ENCODE measurements around the gene NELL1. TPM values are rescaled to one million over a fixed set of nuclear protein-coding genes. Genes with fewer than 3 reads are reported as not detected.

NELL1 gene
- total RNA-seq, 6 experiments from 2014 or later, result not detected

- H3K27ac ChIP-seq, result no peak overlapping the region
- H3K9me3 ChIP-seq, result no peaks in the 10 kb centered on the region
- H3K36me3 ChIP-seq, result no peaks in the 10 kb centered on the region
- TF ChIP-seq CTCF (IDR thresholded peaks at IDR 0.05), result no peak
- no peak for TF ChIP-seq POLR2A (IDR thresholded peaks at IDR 0.05)
- DNase-seq, result no peak
- WGBS (ENCODE audit: insufficient coverage, low coverage, low lambda C conversion rate, missing lambda C conversion rate), result 78% methylated on average over 4 of the region's 4 CpGs
- ATAC-seq, result no peak
- H3K27me3 ChIP-seq, result no peaks in the 10 kb centered on the region
- intact Hi-C loops (cut with DNase I), result no loop called here
- no peak overlapping the region for H3K4me3 ChIP-seq
- H3K4me1 ChIP-seq, result no peaks in the 10 kb centered on the region
Observed at GRCh38 chr11:21484039-21484438, 814.7 kb downstream of the NELL1 start.

DNA sequence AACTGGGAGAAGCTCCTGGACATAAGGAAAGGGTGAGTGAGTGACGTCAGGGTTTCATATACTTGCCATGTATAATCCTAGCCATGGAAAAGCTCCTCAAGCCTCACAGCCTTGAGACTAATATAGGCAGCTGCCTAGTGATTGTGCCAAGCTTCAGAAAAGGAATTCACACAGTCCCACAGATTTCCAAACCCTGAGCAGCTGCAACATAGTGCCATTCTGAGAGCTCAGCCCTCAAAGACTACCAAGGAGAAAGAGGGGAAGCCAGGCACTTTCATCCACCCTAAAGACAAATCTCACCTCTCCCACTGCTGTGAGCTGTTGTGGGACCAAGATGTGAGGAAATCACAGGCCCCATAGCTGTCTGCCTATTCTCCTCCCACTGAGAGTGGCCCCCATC lies 815.6 kb downstream of the NELL1 start:
- no peak for TF ChIP-seq POLR2A (IDR thresholded peaks at IDR 0.05)
- intact Hi-C loops (cut with DNase I), result no loop called here
- no peak overlapping the region for H3K27ac ChIP-seq

DNA sequence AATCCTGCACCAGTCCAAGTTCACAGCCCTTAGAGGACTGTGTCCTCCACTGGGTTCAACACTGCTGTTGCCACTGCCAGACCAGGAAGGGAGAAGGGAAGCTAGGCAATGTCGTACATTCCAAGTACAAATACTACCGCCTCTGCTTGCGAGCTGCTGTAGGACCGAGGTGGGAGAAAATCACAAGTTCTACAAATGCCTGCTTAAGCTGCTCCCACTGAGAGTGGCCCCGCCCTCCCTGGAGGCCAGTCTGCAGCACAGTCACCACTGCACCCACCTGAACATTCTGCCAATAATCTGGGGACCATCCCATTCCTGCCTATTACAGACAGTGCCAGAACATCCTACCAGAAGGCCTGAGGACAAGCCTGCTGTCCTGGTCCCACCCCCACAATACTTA lies 816.0 kb downstream of the NELL1 start:
- no peaks in the 10 kb centered on the region for H3K9me3 ChIP-seq
- no peak overlapping the region for H3K27ac ChIP-seq
- no peak for DNase-seq
- H3K4me1 ChIP-seq, result no peaks in the 10 kb centered on the region
- ATAC-seq, result no peak
- WGBS (ENCODE audit: insufficient coverage, low coverage, low lambda C conversion rate, missing lambda C conversion rate), result 82% methylated on average over 4 of the region's 5 CpGs
- no peak overlapping the region for H3K4me3 ChIP-seq
- no peaks in the 10 kb centered on the region for H3K27me3 ChIP-seq
- H3K36me3 ChIP-seq, result no peaks in the 10 kb centered on the region
- intact Hi-C loops (cut with DNase I), result no loop called here
- TF ChIP-seq POLR2A (IDR thresholded peaks at IDR 0.05), result no peak
- TF ChIP-seq CTCF (IDR thresholded peaks at IDR 0.05), result no peak

More for the DNA sequence above, 815.6 kb downstream of the NELL1 start:
- 27% methylated on average over 1 of the region's 1 CpG for WGBS (ENCODE audit: insufficient coverage, low coverage, low lambda C conversion rate, missing lambda C conversion rate)
- no peaks in the 10 kb centered on the region for H3K27me3 ChIP-seq
- ATAC-seq (no peak), DNase-seq (no peak)
- no peak overlapping the region for H3K4me3 ChIP-seq
- no peaks in the 10 kb centered on the region for H3K9me3 ChIP-seq
- no peaks in the 10 kb centered on the region for H3K4me1 ChIP-seq
- H3K36me3 ChIP-seq, result no peaks in the 10 kb centered on the region

DNA sequence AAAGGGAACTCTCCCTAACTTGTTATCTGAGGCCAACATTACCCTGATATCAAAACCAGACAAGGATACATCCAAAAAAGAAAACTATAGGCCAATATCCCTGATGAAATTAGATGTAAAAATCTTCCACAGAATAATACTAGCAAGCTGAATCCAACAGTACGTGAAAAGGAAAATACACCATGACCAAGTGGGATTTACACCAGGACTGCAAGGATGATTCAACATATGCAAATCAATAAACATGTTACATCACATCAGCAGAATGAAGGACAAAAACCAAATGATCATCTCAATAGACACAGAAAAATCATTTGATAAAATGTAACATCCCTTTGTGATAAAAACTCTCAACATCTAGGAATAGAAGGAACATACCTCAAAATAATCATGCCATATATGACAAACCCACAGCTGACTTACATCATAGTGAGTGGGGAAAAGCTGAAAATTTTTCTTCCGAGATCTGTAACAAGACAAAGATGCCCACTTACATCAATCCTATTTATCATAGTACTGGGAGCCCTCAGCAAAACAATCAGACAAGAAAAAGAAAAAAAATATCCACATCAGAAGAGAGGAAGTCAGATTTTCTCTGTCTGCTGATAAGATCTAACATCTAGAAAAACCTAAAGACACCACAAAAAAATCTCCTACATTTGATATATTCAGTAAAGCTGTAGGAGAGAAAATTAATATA lies 820.2 kb downstream of the NELL1 start:
- ATAC-seq (no peak), DNase-seq (no peak)
- TF ChIP-seq POLR2A (IDR thresholded peaks at IDR 0.05) (no peak), CTCF (IDR thresholded peaks at IDR 0.05) (no peak)
- Histone ChIP-seq H3K9me3 (no peaks in the 10 kb centered on the region), H3K4me3 (no peak overlapping the region), H3K36me3 (no peaks in the 10 kb centered on the region), H3K4me1 (no peaks in the 10 kb centered on the region), H3K27ac (no peak overlapping the region), H3K27me3 (no peaks in the 10 kb centered on the region)
- 60% methylated on average over 2 of the region's 2 CpGs for WGBS (ENCODE audit: insufficient coverage, low coverage, low lambda C conversion rate, missing lambda C conversion rate)
- intact Hi-C loops (cut with DNase I), result no loop called here

DNA sequence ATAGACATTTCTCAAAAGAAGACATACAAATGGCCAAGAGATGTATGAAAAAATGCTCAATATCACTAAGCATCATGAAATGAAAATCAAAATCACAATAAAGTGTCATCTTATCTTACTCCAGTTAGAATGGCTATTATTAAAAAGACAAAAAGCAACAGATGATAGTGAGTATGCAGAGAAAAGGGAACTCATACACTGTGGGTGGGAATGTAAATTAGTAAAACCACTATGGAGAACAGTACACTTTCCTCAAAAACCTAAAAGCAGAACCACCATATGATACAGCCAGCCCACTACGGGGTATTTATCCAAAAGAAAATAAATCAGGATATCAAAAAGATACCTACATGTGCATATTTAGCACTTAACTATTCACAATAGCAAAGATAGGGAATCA lies 823.5 kb downstream of the NELL1 start:
- no peaks in the 10 kb centered on the region for H3K4me1 ChIP-seq
- no peak for TF ChIP-seq POLR2A (IDR thresholded peaks at IDR 0.05)
- TF ChIP-seq CTCF (IDR thresholded peaks at IDR 0.05), result no peak
- no peaks in the 10 kb centered on the region for H3K27me3 ChIP-seq
- DNase-seq (no peak), ATAC-seq (no peak)
- H3K4me3 ChIP-seq, result no peak overlapping the region
- H3K36me3 ChIP-seq, result no peaks in the 10 kb centered on the region
- intact Hi-C loops (cut with DNase I), result no loop called here
- H3K27ac ChIP-seq, result no peak overlapping the region
- no peaks in the 10 kb centered on the region for H3K9me3 ChIP-seq
- 43% methylated on average over 1 of the region's 1 CpG for WGBS (ENCODE audit: insufficient coverage, low coverage, low lambda C conversion rate, missing lambda C conversion rate)
